Central memory CD8-positive, alpha-beta T cell (primary cell): ENCODE data around the gene MUC22.
A peak's percentile ranks its signal among the peaks of the same experiment; 100 is the strongest.
"Not testable (repeated sequence)": the region's sequence is repeated elsewhere in the genome, so short reads cannot be mapped to it uniquely, and the experiment has no call there.

ENCODE experiments used
- ATAC-seq: fragments of 150-1000 bp; cut with Tn5 transposase; replicated peaks from 2 replicates; pipeline ENCODE4 v1.10.0; 2022; ENCODE audit warnings: mild to moderate bottlenecking, moderate FRiP score, moderate number of reproducible peaks; ENCODE audit not compliant: poor library complexity, severe bottlenecking; ENCODE audit errors: extremely low read depth
- DNase-seq, 2 donors: peaks; one replicate each; pipeline ENCODE4 v3.0.0; 2021; ENCODE audit warnings: low spot score in 2 of 2
- H3K27ac Mint-ChIP-seq: one replicate; pipeline ENCODE4 v1.8.0; 2022; ENCODE audit warnings: low read depth, mild to moderate bottlenecking, moderate library complexity, mixed read lengths
- H3K27me3 Mint-ChIP-seq: one replicate; pipeline ENCODE4 v1.8.0; 2022; ENCODE audit warnings: mixed read lengths
- H3K36me3 Mint-ChIP-seq: one replicate; pipeline ENCODE4 v1.8.0; 2022; ENCODE audit warnings: mild to moderate bottlenecking, moderate library complexity, mixed read lengths; ENCODE audit not compliant: insufficient read depth
- H3K4me1 Mint-ChIP-seq: one replicate; pipeline ENCODE4 v1.8.0; 2022; ENCODE audit warnings: mixed read lengths
- H3K4me3 Mint-ChIP-seq: one replicate; pipeline ENCODE4 v1.8.0; 2022; ENCODE audit warnings: mild to moderate bottlenecking, moderate library complexity, mixed read lengths
- H3K9me3 Mint-ChIP-seq: one replicate; pipeline ENCODE4 v1.8.0; 2022; ENCODE audit warnings: mixed read lengths

Gene MUC22

GRCh38 chr6:30979690-30980089 lies 30.6 kb upstream of the MUC22 start:
- H3K27ac Mint-ChIP-seq: no peak overlapping the region
- no peak for ATAC-seq
- H3K4me1 Mint-ChIP-seq: peaks cover 5% of the 10 kb centered on the region
- no peak overlapping the region for H3K4me3 Mint-ChIP-seq
- no peaks in the 10 kb centered on the region for H3K9me3 Mint-ChIP-seq
- H3K36me3 Mint-ChIP-seq: no peaks in the 10 kb centered on the region
- peaks cover 65% of the 10 kb centered on the region for H3K27me3 Mint-ChIP-seq
- DNase-seq: no peak

- DNase-seq (no peak), ATAC-seq (no peak)
- Mint-ChIP-seq H3K4me1 (peaks cover 5% of the 10 kb centered on the region), H3K27ac (no peak overlapping the region), H3K27me3 (peaks cover 73% of the 10 kb centered on the region), H3K9me3 (no peaks in the 10 kb centered on the region), H3K36me3 (no peaks in the 10 kb centered on the region), H3K4me3 (no peak overlapping the region)
Observed at GRCh38 chr6:30981942-30982772, 28.1 kb upstream of the MUC22 start.

- no peak for ATAC-seq
- Mint-ChIP-seq H3K4me1 (peaks cover 5% of the 10 kb centered on the region), H3K4me3 (no peak within 1 kb of the TSS), H3K36me3 (no peaks in the 10 kb centered on the region), H3K9me3 (no peaks in the 10 kb centered on the region), H3K27me3 (peaks cover 61% of the 10 kb centered on the region), H3K27ac (no peak within 1 kb of the TSS)
- DNase-seq: no peak
Observed at GRCh38 chr6:30983439-30983838, 26.8 kb upstream of the MUC22 start, which contains the start of gene MUC21. MUC21 (plus strand) TSS chr6:30983718; CDS start chr6:30983959, 241 bp downstream.

- Mint-ChIP-seq H3K9me3 (no peaks in the 10 kb centered on the region), H3K4me3 (no peak overlapping the region), H3K4me1 (peaks cover 12% of the 10 kb centered on the region), H3K27ac (no peak overlapping the region), H3K27me3 (peaks cover 46% of the 10 kb centered on the region), H3K36me3 (no peaks in the 10 kb centered on the region)
- no peak for ATAC-seq
- DNase-seq: no peak
Observed at GRCh38 chr6:30985490-30985889, 24.8 kb upstream of the MUC22 start.

- H3K27ac Mint-ChIP-seq: no peak overlapping the region
- ATAC-seq: no peak
- H3K9me3 Mint-ChIP-seq: no peaks in the 10 kb centered on the region
- no peak for DNase-seq
- H3K4me3 Mint-ChIP-seq: no peak overlapping the region
- H3K36me3 Mint-ChIP-seq: no peaks in the 10 kb centered on the region
- H3K4me1 Mint-ChIP-seq: peaks cover 15% of the 10 kb centered on the region
- peaks cover 28% of the 10 kb centered on the region for H3K27me3 Mint-ChIP-seq
Observed at GRCh38 chr6:30987304-30987703, 23.0 kb upstream of the MUC22 start.

GRCh38 chr6:30988209-30988825 lies 22.0 kb upstream of the MUC22 start:
- DNase-seq (no peak), ATAC-seq (no peak)
- no peaks in the 10 kb centered on the region for H3K9me3 Mint-ChIP-seq
- H3K4me3 Mint-ChIP-seq: no peak overlapping the region
- H3K36me3 Mint-ChIP-seq: no peaks in the 10 kb centered on the region
- peaks cover 12% of the 10 kb centered on the region for H3K4me1 Mint-ChIP-seq
- peaks cover 18% of the 10 kb centered on the region for H3K27me3 Mint-ChIP-seq
- no peak overlapping the region for H3K27ac Mint-ChIP-seq

- Mint-ChIP-seq H3K9me3 (no peaks in the 10 kb centered on the region), H3K27ac (peak overlapping the region; percentile 32), H3K4me1 (peaks cover 12% of the 10 kb centered on the region), H3K4me3 (peak overlapping the region; percentile 39), H3K36me3 (no peaks in the 10 kb centered on the region), H3K27me3 (no peaks in the 10 kb centered on the region)
- ATAC-seq (no peak), DNase-seq (no peak)
Observed at GRCh38 chr6:30990422-30991086, 19.7 kb upstream of the MUC22 start.

GRCh38 chr6:30991891-30992290 lies 18.4 kb upstream of the MUC22 start:
- Mint-ChIP-seq H3K4me3 (no peak overlapping the region), H3K9me3 (no peaks in the 10 kb centered on the region), H3K4me1 (peaks cover 12% of the 10 kb centered on the region), H3K36me3 (no peaks in the 10 kb centered on the region), H3K27me3 (no peaks in the 10 kb centered on the region), H3K27ac (no peak overlapping the region)
- DNase-seq: no peak
- ATAC-seq: no peak

- Mint-ChIP-seq H3K4me1 (no peaks in the 10 kb centered on the region), H3K27ac (no peak overlapping the region), H3K36me3 (no peaks in the 10 kb centered on the region), H3K27me3 (peaks cover 4% of the 10 kb centered on the region), H3K9me3 (no peaks in the 10 kb centered on the region), H3K4me3 (no peak overlapping the region)
- ATAC-seq: no peak
- no peak for DNase-seq
Observed at GRCh38 chr6:30997301-30997700, 13.0 kb upstream of the MUC22 start.

GRCh38 chr6:30998785-30999184 lies 11.5 kb upstream of the MUC22 start:
- DNase-seq (no peak), ATAC-seq (no peak)
- peaks cover 15% of the 10 kb centered on the region for H3K27me3 Mint-ChIP-seq
- H3K9me3 Mint-ChIP-seq: no peaks in the 10 kb centered on the region
- H3K27ac Mint-ChIP-seq: no peak overlapping the region
- no peaks in the 10 kb centered on the region for H3K4me1 Mint-ChIP-seq
- H3K36me3 Mint-ChIP-seq: no peaks in the 10 kb centered on the region
- H3K4me3 Mint-ChIP-seq: no peak overlapping the region

GRCh38 chr6:31000067-31000860 lies 10.0 kb upstream of the MUC22 start:
- not testable (repeated sequence) for DNase-seq, H3K27ac Mint-ChIP-seq, H3K9me3 Mint-ChIP-seq, H3K4me1 Mint-ChIP-seq, H3K4me3 Mint-ChIP-seq, ATAC-seq, H3K36me3 Mint-ChIP-seq
- peaks cover 26% of the 10 kb centered on the region for H3K27me3 Mint-ChIP-seq

GRCh38 chr6:31001281-31001888 lies 8.9 kb upstream of the MUC22 start:
- H3K27ac Mint-ChIP-seq: no peak overlapping the region
- peaks cover 37% of the 10 kb centered on the region for H3K27me3 Mint-ChIP-seq
- H3K36me3 Mint-ChIP-seq: no peaks in the 10 kb centered on the region
- DNase-seq (no peak), ATAC-seq (no peak)
- no peaks in the 10 kb centered on the region for H3K9me3 Mint-ChIP-seq
- peak overlapping the region; percentile 34 for H3K4me3 Mint-ChIP-seq
- H3K4me1 Mint-ChIP-seq: no peaks in the 10 kb centered on the region
